Measurements from ENCODE around the gene NUP205.

- TF ChIP-seq CTCF (IDR thresholded peaks at IDR 0.05; ENCODE audit: poor library complexity) (no peak), EZH2 (IDR thresholded peaks at IDR 0.05; ENCODE audit: borderline replicate concordance) (no peak)
Observed at GRCh38 chr7:135617781-135618180, 60.1 kb downstream of the NUP205 start.

Data from hepatocyte (in vitro differentiated cells).